GM19239 (cell line): ENCODE data around the gene SH2D4B.

Experiments used
- DNase-seq: peaks from one replicate; pipeline ENCODE4 v3.0.0; 2011; ENCODE audit warnings: low spot score; ENCODE audit not compliant: insufficient read length
- FAIRE-seq: peaks from 2 replicates; lab custom pipeline; 2011; peaks lifted over from hg19 to GRCh38; lab: Jason Lieb, UNC

SH2D4B gene

DNA sequence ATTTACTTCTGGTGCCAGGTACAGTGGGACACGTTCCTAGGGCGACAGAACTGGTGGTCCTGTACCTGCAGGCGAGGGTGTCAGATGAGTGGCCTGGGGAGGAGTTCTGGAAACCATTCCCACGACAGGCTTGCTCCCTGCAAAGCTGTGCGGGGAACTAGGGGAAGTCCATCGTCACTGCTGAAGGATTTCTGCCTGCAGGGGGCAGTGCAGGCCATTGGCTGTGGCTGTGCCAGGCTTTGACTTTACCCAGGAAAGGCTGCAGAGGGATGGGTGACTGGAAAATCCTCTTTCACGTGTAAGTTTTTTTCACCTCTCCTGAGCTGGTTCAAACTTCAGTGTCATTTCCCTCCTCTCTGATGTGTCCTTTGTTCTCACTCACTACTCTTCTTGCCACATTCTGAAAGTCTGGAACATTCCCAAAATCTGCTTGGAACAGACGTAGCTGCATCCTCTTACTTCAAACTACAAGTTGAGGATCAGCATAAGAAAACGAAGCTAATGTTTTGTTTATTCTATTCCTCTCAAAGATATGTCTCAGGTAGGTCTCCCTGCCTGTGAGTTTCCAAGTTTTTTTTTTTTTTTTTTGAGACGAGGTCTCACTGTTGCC is 126.5 kb downstream of the SH2D4B start:
- DNase-seq (peak; percentile 28), FAIRE-seq (peak; percentile 37)

DNA sequence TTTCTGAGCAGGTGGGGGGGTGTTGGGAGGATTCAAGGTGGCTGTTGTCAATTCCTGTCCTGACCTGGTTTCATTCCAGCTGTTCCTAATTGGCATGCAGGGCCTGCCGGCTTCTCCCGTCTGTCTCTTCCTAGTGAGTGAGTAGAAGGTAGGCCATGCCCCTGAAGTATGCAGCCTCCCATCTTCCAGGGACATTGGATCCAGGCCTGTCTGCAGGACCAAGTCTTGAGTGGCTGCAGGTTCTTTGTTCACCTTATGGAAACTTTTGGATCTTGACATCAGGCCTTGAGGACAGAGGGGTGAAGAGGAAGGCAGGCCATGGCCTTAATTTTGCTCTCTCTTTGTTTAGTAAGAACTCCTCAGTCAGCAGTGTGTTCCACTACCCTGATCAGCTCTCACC is 131.8 kb downstream of the SH2D4B start:
- no peak for FAIRE-seq
- no peak for DNase-seq

- no peak for FAIRE-seq
Observed at GRCh38 chr10:80670774-80671173, 133.1 kb downstream of the SH2D4B start.

GRCh38 chr10:80671847-80672246 is 134.1 kb downstream of the SH2D4B start:
- FAIRE-seq (no peak), DNase-seq (no peak)

More at GRCh38 chr10:80670774-80671173, 133.1 kb downstream of the SH2D4B start:
- no peak for DNase-seq

DNA sequence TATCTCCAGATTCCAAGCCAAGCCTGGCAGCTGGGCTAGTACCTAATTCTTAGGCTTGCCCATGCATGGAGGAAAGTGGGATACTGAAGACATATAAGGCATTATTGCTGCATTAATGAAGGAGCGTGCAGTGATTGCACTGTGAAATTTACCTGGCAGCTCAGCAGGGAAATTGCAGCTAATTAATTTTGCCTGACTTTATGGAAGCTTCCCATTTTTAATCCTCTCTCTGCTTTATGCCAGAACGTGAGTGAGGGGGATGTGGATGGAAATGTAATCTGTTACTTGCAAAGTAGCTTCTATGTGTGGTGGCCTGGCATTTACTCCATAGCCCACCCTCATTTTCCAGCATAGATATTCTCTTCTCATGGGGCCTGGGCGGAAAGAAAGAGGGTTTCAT is 134.9 kb downstream of the SH2D4B start:
- no peak for DNase-seq
- no peak for FAIRE-seq

GRCh38 chr10:80674809-80675208 is 137.1 kb downstream of the SH2D4B start:
- no peak for FAIRE-seq
- DNase-seq = no peak

GRCh38 chr10:80681142-80681541 is 143.4 kb downstream of the SH2D4B start:
- no peak for DNase-seq
- no peak for FAIRE-seq

- no peak for DNase-seq
- no peak for FAIRE-seq
Observed at GRCh38 chr10:80684259-80684658, 146.6 kb downstream of the SH2D4B start.

DNA sequence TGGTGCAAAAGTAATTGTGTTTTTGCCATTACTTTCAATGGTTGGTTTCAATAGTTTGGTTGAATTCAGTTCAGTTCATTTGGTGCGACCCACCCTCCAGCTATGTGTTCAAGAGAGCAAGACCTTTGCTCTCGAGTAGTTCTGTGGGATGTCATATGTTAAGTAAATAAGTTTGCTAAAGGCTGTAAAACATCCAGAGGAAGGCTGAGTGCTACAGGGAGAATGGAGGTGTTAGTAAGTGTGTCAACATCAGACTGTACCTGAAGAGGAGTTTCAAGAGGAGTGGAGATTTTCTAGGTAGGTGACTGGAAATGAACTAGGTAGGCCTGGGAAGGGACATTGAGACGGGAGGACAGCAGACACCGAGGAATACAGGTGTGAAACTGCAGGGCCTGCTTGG is 147.7 kb downstream of the SH2D4B start:
- no peak for DNase-seq
- no peak for FAIRE-seq

GRCh38 chr10:80686734-80687475 is 149.2 kb downstream of the SH2D4B start:
- DNase-seq (no peak), FAIRE-seq (no peak)

DNA sequence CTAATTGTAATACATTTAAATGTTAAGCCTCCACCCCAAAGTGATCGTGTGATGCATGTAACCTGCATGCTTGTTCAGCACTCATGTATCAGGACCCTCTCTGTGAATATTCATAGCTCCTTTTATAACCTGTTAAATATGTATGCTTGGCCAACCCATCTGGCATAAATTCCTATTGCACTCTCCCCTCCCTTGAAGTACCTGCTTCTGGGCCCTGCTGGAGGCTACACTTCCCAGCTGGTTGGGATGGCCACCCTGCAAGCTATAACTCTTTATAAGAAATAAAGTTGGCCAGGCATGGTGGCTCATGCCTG is 149.7 kb downstream of the SH2D4B start:
- FAIRE-seq = no peak
- DNase-seq = no peak

- DNase-seq (no peak), FAIRE-seq (no peak)
Observed at GRCh38 chr10:80690434-80690833, 152.7 kb downstream of the SH2D4B start.

DNA sequence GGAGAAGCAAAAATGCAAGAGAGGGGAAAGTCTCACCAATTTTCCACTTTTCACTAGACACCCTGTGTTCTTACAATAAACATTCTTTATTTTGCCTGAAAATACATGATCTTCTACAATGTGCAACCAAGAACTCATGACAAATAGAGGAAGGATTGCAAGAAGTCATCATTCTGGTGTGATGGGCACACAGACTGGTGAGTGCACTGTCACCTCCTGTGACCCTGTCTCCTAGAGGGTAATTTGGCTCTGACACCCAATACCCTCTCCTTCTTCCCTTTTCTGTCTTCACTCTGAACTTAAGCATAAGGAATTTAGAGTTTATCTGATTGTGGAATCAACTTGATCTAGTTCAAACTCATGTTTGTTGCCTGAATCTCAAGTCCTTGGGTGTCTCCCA is 153.7 kb downstream of the SH2D4B start:
- no peak for DNase-seq
- FAIRE-seq = no peak

- no peak for DNase-seq
- FAIRE-seq = no peak
Observed at GRCh38 chr10:80693565-80693964, 155.9 kb downstream of the SH2D4B start.

DNA sequence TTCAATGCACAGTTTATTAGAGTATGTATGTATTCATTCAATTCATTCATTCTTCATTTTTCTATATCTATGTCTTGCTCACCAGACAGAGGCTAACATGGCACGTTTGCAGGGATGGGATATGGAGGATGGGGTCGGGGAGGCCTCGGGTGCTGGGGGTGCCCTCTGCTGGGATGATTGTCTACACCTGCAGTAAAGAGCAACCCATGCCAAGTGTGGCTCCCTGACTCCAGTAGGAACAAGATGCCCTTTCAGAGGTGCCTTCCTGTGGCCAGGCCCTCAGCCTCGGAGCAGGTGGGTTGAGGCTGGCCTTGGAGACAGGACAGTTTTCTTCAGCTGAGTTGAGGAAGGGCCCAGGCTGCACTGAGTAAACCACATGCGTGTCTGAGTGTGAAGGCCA is 157.2 kb downstream of the SH2D4B start:
- FAIRE-seq (no peak), DNase-seq (no peak)
